Omental fat pad (tissue), 4 donors: ENCODE measurements around the gene KIAA0232. TPM values are rescaled to one million over a fixed set of nuclear protein-coding genes. Genes with fewer than 3 reads are reported as not detected.
"Not testable (repeated sequence)": the region's sequence is repeated elsewhere in the genome, so short reads cannot be mapped to it uniquely, and the experiment has no call there.

ENCODE experiments used
- ATAC-seq: fragments of 150-250 bp; one replicate; pipeline ENCODE4 v1.9.1; 2016; ENCODE audit warnings: mild to moderate bottlenecking, moderate library complexity; ENCODE audit not compliant: low FRiP score
- DNase-seq: peaks from one replicate; pipeline ENCODE4 v3.0.0-alpha.2; 2019; ENCODE audit warnings: low spot score
- CTCF ChIP-seq, 3 donors: fragments of 450-650 bp; IDR thresholded peaks; one replicate each; pipeline ENCODE4 v1.5.1; 2016 to 2017; ENCODE audit warnings: antibody characterized with exemption in 3 of 3, mild to moderate bottlenecking in 3 of 3, moderate library complexity in 2 of 3
- total RNA-seq, 4 donors: library from RNA; depleted of rRNA; stranded (reverse); fragments of >200 nt; gene quantifications; one replicate each; pipeline ENCODE4 v1.1.0, GENCODE V29; 2016

Gene KIAA0232
- total RNA-seq, 4 donors from 2014 or later = 26.4 to 29.8 (median 27.0) TPM

GRCh38 chr4:6889101-6889735, 106.7 kb downstream of the KIAA0232 start:
- no peak for TF ChIP-seq CTCF (IDR thresholded peaks at IDR 0.05)
- no peak for ATAC-seq
- DNase-seq = no peak

GRCh38 chr4:6889736-6890324, 107.3 kb downstream of the KIAA0232 start:
- TF ChIP-seq CTCF (IDR thresholded peaks at IDR 0.05) = no peak
- DNase-seq = no peak
- ATAC-seq = no peak

- ATAC-seq (no peak), DNase-seq (no peak)
- no peak for TF ChIP-seq CTCF (IDR thresholded peaks at IDR 0.05)
These were observed 107.8 kb downstream of the KIAA0232 start for GRCh38 chr4:6890358-6890757.

GRCh38 chr4:6890971-6891370, 108.4 kb downstream of the KIAA0232 start:
- not testable (repeated sequence) for ATAC-seq

GRCh38 chr4:6891436-6892170, 109.1 kb downstream of the KIAA0232 start:
- DNase-seq (no peak), ATAC-seq (no peak)
- TF ChIP-seq CTCF (IDR thresholded peaks at IDR 0.05) = no peak

More at GRCh38 chr4:6890971-6891370, 108.4 kb downstream of the KIAA0232 start:
- DNase-seq = not testable (repeated sequence)

- ATAC-seq (no peak), DNase-seq (no peak)
- TF ChIP-seq CTCF (IDR thresholded peaks at IDR 0.05) = no peak
These were observed 109.8 kb downstream of the KIAA0232 start for GRCh38 chr4:6892190-6892908.

- no peak for TF ChIP-seq CTCF (IDR thresholded peaks at IDR 0.05)
- ATAC-seq (no peak), DNase-seq (no peak)
These were observed 110.3 kb downstream of the KIAA0232 start for GRCh38 chr4:6892909-6893202.
